H1 (cell line): ENCODE results near the gene PROSER1.

Experiments
- CHD1 ChIP-seq: IDR thresholded peaks from 2 replicates; pipeline ENCODE4 v1.6.1; 2012; ENCODE audit warnings: low read depth, low read length, improper control_type of control experiment
- MAFK ChIP-seq: IDR thresholded peaks from 2 replicates; pipeline ENCODE4 v1.6.1; 2012; ENCODE audit warnings: low read depth, mild to moderate bottlenecking, improper control_type of control experiment, low read length
- POLR2A ChIP-seq, 2 experiments: IDR thresholded peaks; 1 replicate in 1 of 2; 2 replicates in 1 of 2; pipeline ENCODE4 v1.6.1; 2011; ENCODE audit warnings: low read depth in 2 of 2, low read length in 2 of 2, mild to moderate bottlenecking in 2 of 2; ENCODE audit errors: control extremely low read depth in 1 of 2
- POLR2AphosphoS5 ChIP-seq: IDR thresholded peaks from 2 replicates; pipeline ENCODE4 v1.6.1; 2011; ENCODE audit warnings: low read depth, low read length
- RXRA ChIP-seq: IDR thresholded peaks from 2 replicates; pipeline ENCODE4 v1.6.1; 2011; ENCODE audit warnings: low read depth, mild to moderate bottlenecking, low read length, moderate library complexity; ENCODE audit not compliant: insufficient read depth
- TAF1 ChIP-seq: IDR thresholded peaks from 2 replicates; pipeline ENCODE4 v1.6.1; 2011; ENCODE audit warnings: mild to moderate bottlenecking, low read depth, low read length

GRCh38 chr13:39052944-39053343, 15.1 kb upstream of the PROSER1 start:
- no peak for TF ChIP-seq MAFK
- no peak for TF ChIP-seq RXRA
- TF ChIP-seq CHD1: no peak
- TF ChIP-seq POLR2A (IDR thresholded peaks at IDR 0.05; ENCODE audit: control extremely low read depth in 1 of 2, low read depth in 2 of 2, low read length in 2 of 2): no peak
- no peak for TF ChIP-seq TAF1
- no peak for TF ChIP-seq POLR2AphosphoS5
